ENCODE results near the gene IFNL4.
"Not testable (repeated sequence)": the region's sequence is repeated elsewhere in the genome, so short reads cannot be mapped to it uniquely, and the experiment has no call there.

Gene IFNL4

GRCh38 chr19:39247701-39248664 is 673 bp downstream of the IFNL4 start:
- Histone ChIP-seq H3K4me1 (ENCODE audit: insufficient read depth, low read length) (no peaks in the 10 kb centered on the region), H3K9me3 (ENCODE audit: control insufficient read depth, insufficient read depth, low read length) (no peaks in the 10 kb centered on the region), H3K9ac (ENCODE audit: low read depth, low read length) (peak overlapping the region; percentile 29; the same call in 1 of the 2 replicates), H3K36me3 (ENCODE audit: insufficient read depth, low read length) (no peaks in the 10 kb centered on the region)

- Histone ChIP-seq H3K4me1 (ENCODE audit: insufficient read depth, low read length) (no peaks in the 10 kb centered on the region), H3K9ac (ENCODE audit: low read depth, low read length) (peak overlapping the region; percentile 29; the same call in 1 of the 2 replicates), H3K36me3 (ENCODE audit: insufficient read depth, low read length) (no peaks in the 10 kb centered on the region), H3K9me3 (ENCODE audit: control insufficient read depth, insufficient read depth, low read length) (no peaks in the 10 kb centered on the region)
Observed at GRCh38 chr19:39246951-39247669, 1.5 kb downstream of the IFNL4 start.

GRCh38 chr19:39245166-39245565 is 3.5 kb downstream of the IFNL4 start:
- H3K9ac ChIP-seq (ENCODE audit: low read depth, low read length); H3K36me3 ChIP-seq (ENCODE audit: insufficient read depth, low read length); H3K9me3 ChIP-seq (ENCODE audit: control insufficient read depth, insufficient read depth, low read length); H3K4me1 ChIP-seq (ENCODE audit: insufficient read depth, low read length): not testable (repeated sequence)

- not testable (repeated sequence) for H3K9ac ChIP-seq (ENCODE audit: low read depth, low read length); H3K36me3 ChIP-seq (ENCODE audit: insufficient read depth, low read length); H3K4me1 ChIP-seq (ENCODE audit: insufficient read depth, low read length); H3K9me3 ChIP-seq (ENCODE audit: control insufficient read depth, insufficient read depth, low read length)
Observed at GRCh38 chr19:39244410-39245100, 4.1 kb downstream of the IFNL4 start, which contains the start of gene IFNL3. IFNL3 (minus strand) TSS chr19:39245006; CDS start chr19:39244967, 39 bp downstream.

- H3K9me3 ChIP-seq (ENCODE audit: control insufficient read depth, insufficient read depth, low read length); H3K36me3 ChIP-seq (ENCODE audit: insufficient read depth, low read length); H3K9ac ChIP-seq (ENCODE audit: low read depth, low read length); H3K4me1 ChIP-seq (ENCODE audit: insufficient read depth, low read length): not testable (repeated sequence)
Observed at GRCh38 chr19:39243741-39244140, 4.9 kb downstream of the IFNL4 start.

GRCh38 chr19:39240421-39240820 is 8.2 kb downstream of the IFNL4 start:
- H3K4me1 ChIP-seq (ENCODE audit: insufficient read depth, low read length), result no peaks in the 10 kb centered on the region; the same call in 1 of the 2 replicates
- H3K36me3 ChIP-seq (ENCODE audit: insufficient read depth, low read length), result no peaks in the 10 kb centered on the region
- no peaks in the 10 kb centered on the region for H3K9me3 ChIP-seq (ENCODE audit: control insufficient read depth, insufficient read depth, low read length)
- no peak overlapping the region for H3K9ac ChIP-seq (ENCODE audit: low read depth, low read length)

GRCh38 chr19:39238944-39239343 is 9.7 kb downstream of the IFNL4 start:
- no peaks in the 10 kb centered on the region; the same call in 1 of the 2 replicates for H3K4me1 ChIP-seq (ENCODE audit: insufficient read depth, low read length)
- H3K9me3 ChIP-seq (ENCODE audit: control insufficient read depth, insufficient read depth, low read length), result no peaks in the 10 kb centered on the region
- no peak overlapping the region for H3K9ac ChIP-seq (ENCODE audit: low read depth, low read length)

GRCh38 chr19:39238209-39238608 is 10.4 kb downstream of the IFNL4 start:
- Histone ChIP-seq H3K9ac (ENCODE audit: low read depth, low read length) (no peak overlapping the region), H3K36me3 (ENCODE audit: insufficient read depth, low read length) (no peaks in the 10 kb centered on the region), H3K9me3 (ENCODE audit: control insufficient read depth, insufficient read depth, low read length) (no peaks in the 10 kb centered on the region), H3K4me1 (ENCODE audit: insufficient read depth, low read length) (no peaks in the 10 kb centered on the region; the same call in 1 of the 2 replicates)

More at GRCh38 chr19:39238944-39239343, 9.7 kb downstream of the IFNL4 start:
- no peaks in the 10 kb centered on the region for H3K36me3 ChIP-seq (ENCODE audit: insufficient read depth, low read length)

GRCh38 chr19:39237200-39238184 is 11.2 kb downstream of the IFNL4 start:
- no peak overlapping the region for H3K9ac ChIP-seq (ENCODE audit: low read depth, low read length)
- H3K9me3 ChIP-seq (ENCODE audit: control insufficient read depth, insufficient read depth, low read length), result no peaks in the 10 kb centered on the region
- no peaks in the 10 kb centered on the region for H3K36me3 ChIP-seq (ENCODE audit: insufficient read depth, low read length)
- no peaks in the 10 kb centered on the region; the same call in 1 of the 2 replicates for H3K4me1 ChIP-seq (ENCODE audit: insufficient read depth, low read length)

- Histone ChIP-seq H3K4me1 (ENCODE audit: insufficient read depth, low read length) (no peaks in the 10 kb centered on the region; the same call in 1 of the 2 replicates), H3K9ac (ENCODE audit: low read depth, low read length) (no peak overlapping the region), H3K9me3 (ENCODE audit: control insufficient read depth, insufficient read depth, low read length) (no peaks in the 10 kb centered on the region), H3K36me3 (ENCODE audit: insufficient read depth, low read length) (no peaks in the 10 kb centered on the region)
Observed at GRCh38 chr19:39236527-39236926, 12.1 kb downstream of the IFNL4 start.

- Histone ChIP-seq H3K9me3 (ENCODE audit: control insufficient read depth, insufficient read depth, low read length) (no peaks in the 10 kb centered on the region), H3K9ac (ENCODE audit: low read depth, low read length) (no peak overlapping the region), H3K4me1 (ENCODE audit: insufficient read depth, low read length) (no peaks in the 10 kb centered on the region; the same call in 1 of the 2 replicates), H3K36me3 (ENCODE audit: insufficient read depth, low read length) (no peaks in the 10 kb centered on the region)
Observed at GRCh38 chr19:39232708-39233107, 15.9 kb downstream of the IFNL4 start.

GRCh38 chr19:39230096-39230764 is 18.4 kb downstream of the IFNL4 start:
- Histone ChIP-seq H3K9ac (ENCODE audit: low read depth, low read length) (no peak overlapping the region), H3K36me3 (ENCODE audit: insufficient read depth, low read length) (no peaks in the 10 kb centered on the region), H3K9me3 (ENCODE audit: control insufficient read depth, insufficient read depth, low read length) (no peaks in the 10 kb centered on the region), H3K4me1 (ENCODE audit: insufficient read depth, low read length) (no peaks in the 10 kb centered on the region)

GRCh38 chr19:39224910-39225309 is 23.7 kb downstream of the IFNL4 start:
- Histone ChIP-seq H3K4me1 (ENCODE audit: insufficient read depth, low read length) (no peaks in the 10 kb centered on the region), H3K36me3 (ENCODE audit: insufficient read depth, low read length) (no peaks in the 10 kb centered on the region), H3K9me3 (ENCODE audit: control insufficient read depth, insufficient read depth, low read length) (no peaks in the 10 kb centered on the region), H3K9ac (ENCODE audit: low read depth, low read length) (no peak overlapping the region)
